ENCODE measurements around the gene CELF2. TPM values are rescaled to one million over a fixed set of nuclear protein-coding genes. Genes with fewer than 3 reads are reported as not detected.

The CELF2 gene
- total and polyA plus RNA-seq, 2 experiments from 2014 or later: 16.6 to 26.9 TPM

DNA sequence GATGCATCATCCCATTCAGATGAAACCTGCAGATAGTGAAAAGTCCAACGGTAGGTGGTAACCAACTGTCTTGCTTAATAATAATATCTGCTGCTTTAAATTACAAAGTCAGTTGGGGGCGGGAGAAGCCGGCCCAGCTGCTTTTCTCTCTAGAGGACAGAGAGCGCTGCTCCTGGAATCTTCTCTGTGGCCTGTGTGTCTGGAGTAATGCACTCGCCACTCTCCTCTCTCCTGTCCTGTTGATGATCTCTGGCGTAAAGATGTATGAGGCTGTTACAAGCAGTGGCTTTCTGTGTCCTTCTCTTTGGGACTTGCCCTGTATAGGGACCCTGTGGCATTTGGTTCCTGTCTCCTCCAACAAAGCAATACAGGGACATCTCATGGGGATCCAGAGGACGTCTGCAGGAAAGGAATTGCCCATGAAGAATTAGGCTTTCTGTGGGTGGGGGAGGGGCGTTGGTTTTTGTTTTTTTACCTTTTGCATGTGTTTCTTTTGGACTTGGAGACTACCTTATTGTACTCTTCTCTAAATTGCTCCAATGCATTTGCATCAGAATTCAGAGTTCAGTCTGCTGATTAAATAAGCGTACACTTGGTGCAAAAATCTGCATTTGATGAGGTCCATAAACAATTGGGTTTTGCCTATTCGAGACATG is 231.6 kb downstream of the CELF2 start:
- no peaks in the 10 kb centered on the region for H3K4me1 ChIP-seq (ENCODE audit: insufficient read depth)
- no peaks in the 10 kb centered on the region for H3K36me3 ChIP-seq (replicated peaks; ENCODE audit: insufficient read depth, low read depth)
- 64% methylated on average over 10 of the region's 10 CpGs for WGBS (ENCODE audit: low lambda C conversion rate, missing lambda C conversion rate)
- no peaks in the 10 kb centered on the region for H3K79me2 ChIP-seq
- no peaks in the 10 kb centered on the region for H3K27me3 ChIP-seq
- no peak for TF ChIP-seq CTCF (IDR thresholded peaks at IDR 0.05; ENCODE audit: poor library complexity)
- TF ChIP-seq EZH2phosphoT487 (IDR thresholded peaks at IDR 0.05; ENCODE audit: low read depth, severe bottlenecking, unreplicated experiment): no peak
- TF ChIP-seq EZH2 (IDR thresholded peaks at IDR 0.05; ENCODE audit: borderline replicate concordance): no peak
- H3K4me2 ChIP-seq: no peak overlapping the region
- no peaks in the 10 kb centered on the region for H3K9me3 ChIP-seq (ENCODE audit: low read depth)
- H3K4me3 ChIP-seq: no peak overlapping the region
- no peak for DNase-seq (ENCODE audit: low spot score)
- H2AFZ ChIP-seq: no peak overlapping the region
- no peaks in the 10 kb centered on the region for H4K20me1 ChIP-seq (ENCODE audit: insufficient read depth, poor library complexity, severe bottlenecking)
- H3K27ac ChIP-seq: no peak overlapping the region
- H3K9me2 ChIP-seq (replicated peaks; ENCODE audit: insufficient read depth): no peaks in the 10 kb centered on the region

- no peaks in the 10 kb centered on the region for H4K20me1 ChIP-seq (ENCODE audit: insufficient read depth, poor library complexity, severe bottlenecking)
- TF ChIP-seq CTCF (IDR thresholded peaks at IDR 0.05; ENCODE audit: poor library complexity): no peak
- TF ChIP-seq EZH2 (IDR thresholded peaks at IDR 0.05; ENCODE audit: borderline replicate concordance): no peak
- no peak for TF ChIP-seq EZH2phosphoT487 (IDR thresholded peaks at IDR 0.05; ENCODE audit: low read depth, severe bottlenecking, unreplicated experiment)
- no peaks in the 10 kb centered on the region for H3K36me3 ChIP-seq (replicated peaks; ENCODE audit: insufficient read depth, low read depth)
- H3K4me2 ChIP-seq: no peak overlapping the region
- no peaks in the 10 kb centered on the region for H3K27me3 ChIP-seq
- no peaks in the 10 kb centered on the region for H3K9me2 ChIP-seq (replicated peaks; ENCODE audit: insufficient read depth)
- no peak overlapping the region for H2AFZ ChIP-seq
- H3K27ac ChIP-seq: no peak overlapping the region
- H3K4me1 ChIP-seq (ENCODE audit: insufficient read depth): no peaks in the 10 kb centered on the region
- no peak for DNase-seq (ENCODE audit: low spot score)
- 85% methylated on average over 2 of the region's 2 CpGs for WGBS (ENCODE audit: low lambda C conversion rate, missing lambda C conversion rate)
- H3K4me3 ChIP-seq: no peak overlapping the region
- no peaks in the 10 kb centered on the region for H3K79me2 ChIP-seq
- H3K9me3 ChIP-seq (ENCODE audit: low read depth): no peaks in the 10 kb centered on the region
These were observed 232.1 kb downstream of the CELF2 start for GRCh38 chr10:11249808-11250195.

DNA sequence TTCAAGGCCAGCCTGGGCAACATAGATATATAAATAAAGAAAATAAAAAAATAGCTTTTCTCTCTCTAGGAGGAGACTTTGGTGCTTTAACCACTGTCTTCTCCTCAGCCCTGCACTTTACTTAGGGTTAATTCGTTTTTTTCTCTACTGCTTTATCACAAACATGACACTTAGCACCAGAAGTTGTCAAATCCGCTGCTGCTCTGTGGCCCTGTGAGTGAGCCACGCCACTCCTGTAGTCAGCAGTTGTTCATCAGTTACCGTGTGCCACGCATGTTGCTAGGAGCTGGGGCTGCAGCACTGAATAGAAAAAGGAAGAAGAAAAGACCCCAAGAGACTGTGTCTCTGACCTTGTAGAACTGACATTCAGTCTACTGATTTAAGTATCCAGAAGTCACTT is 232.6 kb downstream of the CELF2 start:
- Histone ChIP-seq H2AFZ (no peak overlapping the region), H3K79me2 (no peaks in the 10 kb centered on the region), H3K9me2 (replicated peaks; ENCODE audit: insufficient read depth) (no peaks in the 10 kb centered on the region), H3K4me1 (ENCODE audit: insufficient read depth) (no peaks in the 10 kb centered on the region), H3K36me3 (replicated peaks; ENCODE audit: insufficient read depth, low read depth) (no peaks in the 10 kb centered on the region), H3K27me3 (no peaks in the 10 kb centered on the region), H3K4me3 (no peak overlapping the region), H4K20me1 (ENCODE audit: insufficient read depth, poor library complexity, severe bottlenecking) (no peaks in the 10 kb centered on the region), H3K9me3 (ENCODE audit: low read depth) (no peaks in the 10 kb centered on the region), H3K27ac (no peak overlapping the region), H3K4me2 (no peak overlapping the region)
- WGBS (ENCODE audit: low lambda C conversion rate, missing lambda C conversion rate): 84% methylated on average over 5 of the region's 5 CpGs
- TF ChIP-seq EZH2phosphoT487 (IDR thresholded peaks at IDR 0.05; ENCODE audit: low read depth, severe bottlenecking, unreplicated experiment) (no peak), CTCF (IDR thresholded peaks at IDR 0.05; ENCODE audit: poor library complexity) (no peak), EZH2 (IDR thresholded peaks at IDR 0.05; ENCODE audit: borderline replicate concordance) (no peak)
- no peak for DNase-seq (ENCODE audit: low spot score)

All from hepatocyte (in vitro differentiated cells).